Measurements from ENCODE around the gene MAP3K12. TPM values are rescaled to one million over a fixed set of nuclear protein-coding genes. Genes with fewer than 3 reads are reported as not detected.

The MAP3K12 gene
- total RNA-seq, 4 donors from 2014 or later: 12.6 to 20.1 (median 18.9) TPM

DNA sequence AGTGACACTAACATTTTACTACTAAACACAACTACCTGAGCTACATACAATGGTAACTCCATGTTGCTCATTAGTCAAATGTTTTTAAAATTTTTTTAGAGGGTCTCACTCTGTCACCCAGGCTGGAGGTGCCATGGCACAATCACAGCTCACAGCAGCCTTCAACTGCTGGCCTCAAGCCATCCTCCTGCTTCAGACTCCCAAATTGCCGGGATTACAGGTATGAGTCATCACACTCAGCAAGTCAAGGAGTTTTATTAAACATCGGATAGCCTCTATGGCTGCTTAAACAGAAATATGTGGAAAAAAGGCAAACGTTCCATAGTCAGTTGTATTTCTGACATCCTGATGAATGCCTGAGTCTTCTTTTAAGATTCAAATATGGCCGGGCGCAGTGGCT, 19.1 kb upstream of the MAP3K12 start:
- intact Hi-C loops (cut with DNase I): no loop called here
- DNase-seq (ENCODE audit: extremely low spot score): no peak
- WGBS: 59% methylated on average over 5 of the region's 5 CpGs
- Histone ChIP-seq H3K27me3 (no peaks in the 10 kb centered on the region), H3K4me1 (no peaks in the 10 kb centered on the region), H3K4me3 (no peak overlapping the region), H3K36me3 (peaks cover 70 to 100% (median 98%) of the 10 kb centered on the region in 4 donors), H3K9me3 (no peaks in the 10 kb centered on the region), H3K27ac (replicated peaks in 1 of 4) (no peak overlapping the region)
- no peak for TF ChIP-seq CTCF (IDR thresholded peaks at IDR 0.05)

GRCh38 chr12:53516758-53517455, 17.6 kb upstream of the MAP3K12 start:
- no peak overlapping the region for H3K4me3 ChIP-seq
- H3K4me1 ChIP-seq: no peaks in the 10 kb centered on the region
- peaks cover 69 to 100% (median 98%) of the 10 kb centered on the region in 4 donors for H3K36me3 ChIP-seq
- no peaks in the 10 kb centered on the region for H3K9me3 ChIP-seq
- WGBS: 83% methylated on average over 13 of the region's 13 CpGs
- H3K27me3 ChIP-seq: no peaks in the 10 kb centered on the region
- H3K27ac ChIP-seq (replicated peaks in 1 of 4): no peak overlapping the region
- intact Hi-C loops (cut with DNase I): no loop called here
- TF ChIP-seq POLR2AphosphoS5 (IDR thresholded peaks at IDR 0.05): no peak
- TF ChIP-seq POLR2A (IDR thresholded peaks at IDR 0.05; ENCODE audit: low read depth): no peak
- TF ChIP-seq CTCF (IDR thresholded peaks at IDR 0.05): no peak
- TF ChIP-seq EP300 (IDR thresholded peaks at IDR 0.05): no peak
- no peak for DNase-seq (ENCODE audit: extremely low spot score)

GRCh38 chr12:53515291-53515680, 16.0 kb upstream of the MAP3K12 start:
- H3K36me3 ChIP-seq: peaks cover 66 to 100% (median 98%) of the 10 kb centered on the region in 4 donors
- no peaks in the 10 kb centered on the region for H3K27me3 ChIP-seq
- no peak for DNase-seq (ENCODE audit: extremely low spot score)
- H3K4me3 ChIP-seq: no peak overlapping the region
- WGBS: 47% methylated on average over 2 of the region's 2 CpGs
- intact Hi-C loops (cut with DNase I): no loop called here
- H3K27ac ChIP-seq (replicated peaks in 1 of 4): no peak overlapping the region
- H3K4me1 ChIP-seq: no peaks in the 10 kb centered on the region
- H3K9me3 ChIP-seq: no peaks in the 10 kb centered on the region
- TF ChIP-seq POLR2AphosphoS5 (IDR thresholded peaks at IDR 0.05) (no peak), EP300 (IDR thresholded peaks at IDR 0.05) (no peak), CTCF (IDR thresholded peaks at IDR 0.05) (no peak)

GRCh38 chr12:53514628-53515290, 15.5 kb upstream of the MAP3K12 start:
- Histone ChIP-seq H3K27ac (replicated peaks in 1 of 4) (no peak overlapping the region), H3K27me3 (no peaks in the 10 kb centered on the region), H3K36me3 (peaks cover 66 to 100% (median 96%) of the 10 kb centered on the region in 4 donors), H3K9me3 (no peaks in the 10 kb centered on the region), H3K4me3 (no peak overlapping the region), H3K4me1 (no peaks in the 10 kb centered on the region)
- no peak for TF ChIP-seq EP300 (IDR thresholded peaks at IDR 0.05)
- no peak for TF ChIP-seq POLR2AphosphoS5 (IDR thresholded peaks at IDR 0.05)
- TF ChIP-seq POLR2A (IDR thresholded peaks at IDR 0.05; ENCODE audit: low read depth): no peak
- TF ChIP-seq CTCF (IDR thresholded peaks at IDR 0.05): no peak
- 71% methylated on average over 6 of the region's 6 CpGs for WGBS
- no peak for DNase-seq (ENCODE audit: extremely low spot score)
- intact Hi-C loops (cut with DNase I): no loop called here
